Neural cell (in vitro differentiated cells): Measurements from ENCODE around the gene HSDL2. TPM values are rescaled to one million over a fixed set of nuclear protein-coding genes. Genes with fewer than 3 reads are reported as not detected.

Experiments
- H2AFZ ChIP-seq: fragments of 200-600, 300-800 bp; sonication (generic), shearing (Covaris generic); 2 replicates; pipeline ENCODE4 v1.6.0; 2014; ENCODE audit warnings: low read depth, mild to moderate bottlenecking, antibody characterized with exemption, low read length, moderate library complexity
- H3F3A ChIP-seq: fragments of 200-600 bp; shearing (Covaris generic); 2 replicates; pipeline ENCODE4 v1.6.1; 2016; ENCODE audit warnings: mild to moderate bottlenecking, moderate library complexity, mixed read lengths, antibody characterized with exemption, low read length; ENCODE audit not compliant: insufficient read depth, poor library complexity, severe bottlenecking
- H3K27ac ChIP-seq: fragments of 200-600, 300-800 bp; sonication (generic), shearing (Covaris generic); 2 replicates; pipeline ENCODE4 v1.5.1; 2014; ENCODE audit warnings: mild to moderate bottlenecking, low read length, moderate library complexity
- H3K27me3 ChIP-seq: fragments of 300-800, 200-600 bp; sonication (generic), shearing (Covaris generic); 2 replicates; pipeline ENCODE4 v1.6.0; 2014; ENCODE audit warnings: mild to moderate bottlenecking, low read depth, low read length, moderate library complexity; ENCODE audit not compliant: insufficient read depth
- H3K36me3 ChIP-seq: fragments of 300-800, 200-600 bp; sonication (generic), shearing (Covaris generic); 2 replicates; pipeline ENCODE4 v1.5.1; 2014; ENCODE audit warnings: mild to moderate bottlenecking, antibody characterized with exemption, low read length, moderate library complexity; ENCODE audit not compliant: insufficient read depth
- H3K4me2 ChIP-seq: fragments of 300-800, 200-600 bp; sonication (generic), shearing (Covaris generic); 2 replicates; pipeline ENCODE4 v1.6.0; 2014; ENCODE audit warnings: mild to moderate bottlenecking, low read length
- H3K4me3 ChIP-seq: fragments of 300-800, 200-600 bp; sonication (generic), shearing (Covaris generic); 2 replicates; pipeline ENCODE4 v1.5.1; 2014; ENCODE audit warnings: mild to moderate bottlenecking, low read length, moderate library complexity
- H3K79me2 ChIP-seq: fragments of 200-600 bp; shearing (Covaris generic); replicated peaks from 2 replicates; pipeline ENCODE4 v1.6.0; 2014; ENCODE audit warnings: mild to moderate bottlenecking, low read length, moderate library complexity; ENCODE audit not compliant: insufficient read depth
- H3K9ac ChIP-seq: fragments of 300-800, 200-600 bp; sonication (generic), shearing (Covaris generic); 2 replicates; pipeline ENCODE4 v1.6.1; 2016; ENCODE audit warnings: mild to moderate bottlenecking, low read length, mixed read lengths
- H3K9me2 ChIP-seq: fragments of 200-600 bp; shearing (Covaris generic); 2 replicates; pipeline ENCODE4 v1.6.1; 2016; ENCODE audit warnings: mild to moderate bottlenecking, low read length, mixed read lengths; ENCODE audit not compliant: insufficient read depth
- H3K9me3 ChIP-seq: fragments of 200-600, 300-800 bp; sonication (generic), shearing (Covaris generic); 2 replicates; pipeline ENCODE4 v1.6.1; 2016; ENCODE audit warnings: mild to moderate bottlenecking, mixed run types, low read length, moderate library complexity, mixed read lengths
- H4K20me1 ChIP-seq: fragments of 200-600 bp; shearing (Covaris generic); 2 replicates; pipeline ENCODE4 v1.6.1; 2016; ENCODE audit warnings: mild to moderate bottlenecking, mixed run types; ENCODE audit not compliant: insufficient read depth
- EP300 ChIP-seq: fragments of 450-650 bp; conservative IDR thresholded peaks from 2 replicates; pipeline ENCODE4 v1.6.1; 2014; ENCODE audit warnings: antibody characterized with exemption, mild to moderate bottlenecking, moderate library complexity; ENCODE audit not compliant: poor library complexity, severe bottlenecking
- EZH2 ChIP-seq: fragments of 200-600, 300-800 bp; shearing (Covaris generic), sonication (generic); IDR thresholded peaks from 2 replicates; pipeline ENCODE4 v1.6.1; 2014; ENCODE audit warnings: antibody characterized with exemption, low read length, borderline replicate concordance, mild to moderate bottlenecking; ENCODE audit not compliant: insufficient read depth, poor library complexity, severe bottlenecking
- MXI1 ChIP-seq: fragments of 450-650 bp; conservative IDR thresholded peaks from 2 replicates; pipeline ENCODE4 v1.6.1; 2014; ENCODE audit warnings: antibody characterized with exemption, mild to moderate bottlenecking; ENCODE audit not compliant: poor library complexity, severe bottlenecking
- POLR2AphosphoS5 ChIP-seq: IDR thresholded peaks from 2 replicates; pipeline ENCODE4 v1.6.1; 2012
- RAD21 ChIP-seq: fragments of 450-650 bp; conservative IDR thresholded peaks from 2 replicates; pipeline ENCODE4 v1.6.1; 2014; ENCODE audit warnings: antibody characterized with exemption, mild to moderate bottlenecking, moderate library complexity
- REST ChIP-seq: IDR thresholded peaks from 2 replicates; pipeline ENCODE4 v1.6.1; 2012; ENCODE audit warnings: borderline replicate concordance
- SMC3 ChIP-seq: fragments of 450-650 bp; conservative IDR thresholded peaks from 2 replicates; pipeline ENCODE4 v1.6.1; 2014; ENCODE audit warnings: antibody characterized with exemption, mild to moderate bottlenecking, moderate library complexity; ENCODE audit not compliant: poor library complexity
- TAF1 ChIP-seq: IDR thresholded peaks from 2 replicates; pipeline ENCODE4 v1.6.1; 2012; ENCODE audit warnings: low read depth
- polyA plus RNA-seq: library from polyadenylated mRNA; depleted of rRNA; stranded (reverse); fragments of >200 nt; gene quantifications from 2 replicates; pipeline ENCODE4 v1.2.3, GENCODE V29; 2014
- TF ChIP-seq, protein P1 (sequence below): fragments of 450-650 bp; IDR thresholded peaks from 2 replicates; pipeline ENCODE4 v1.5.1; 2014; ENCODE audit warnings: antibody characterized with exemption, mild to moderate bottlenecking, moderate library complexity; ENCODE audit not compliant: poor library complexity, severe bottlenecking

Gene HSDL2
- polyA plus RNA-seq, 1 donor from 2014 or later = 9.0 TPM

DNA sequence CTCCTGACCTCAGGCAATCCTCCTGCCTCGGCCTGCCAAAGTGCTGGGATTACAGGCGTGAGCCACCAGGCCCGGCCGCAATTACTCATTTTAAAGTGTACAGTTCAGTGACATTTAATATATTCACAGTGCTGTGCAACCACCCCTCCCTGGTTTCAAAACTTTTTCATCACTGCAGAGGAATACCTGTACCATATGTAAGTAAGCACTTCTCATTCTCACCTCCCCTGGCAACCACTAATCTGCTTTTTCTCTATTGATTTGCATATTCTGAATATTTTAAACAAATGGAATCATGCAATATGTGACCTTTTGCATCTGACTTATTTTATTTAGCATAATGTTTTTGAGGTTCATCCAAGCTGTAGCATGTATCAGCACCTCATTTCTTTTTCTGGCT is 85.4 kb downstream of the HSDL2 start:
- no peaks in the 10 kb centered on the region for H3F3A ChIP-seq
- H3K9me3 ChIP-seq = no peaks in the 10 kb centered on the region
- H2AFZ ChIP-seq = no peak overlapping the region
- H3K9ac ChIP-seq = no peak overlapping the region
- no peak overlapping the region for H3K4me2 ChIP-seq
- no peaks in the 10 kb centered on the region for H4K20me1 ChIP-seq
- no peaks in the 10 kb centered on the region for H3K9me2 ChIP-seq
- H3K4me3 ChIP-seq = no peak overlapping the region
- no peaks in the 10 kb centered on the region for H3K36me3 ChIP-seq
- H3K79me2 ChIP-seq = no peaks in the 10 kb centered on the region
- H3K27ac ChIP-seq = no peak overlapping the region
- TF ChIP-seq, protein P1, sequence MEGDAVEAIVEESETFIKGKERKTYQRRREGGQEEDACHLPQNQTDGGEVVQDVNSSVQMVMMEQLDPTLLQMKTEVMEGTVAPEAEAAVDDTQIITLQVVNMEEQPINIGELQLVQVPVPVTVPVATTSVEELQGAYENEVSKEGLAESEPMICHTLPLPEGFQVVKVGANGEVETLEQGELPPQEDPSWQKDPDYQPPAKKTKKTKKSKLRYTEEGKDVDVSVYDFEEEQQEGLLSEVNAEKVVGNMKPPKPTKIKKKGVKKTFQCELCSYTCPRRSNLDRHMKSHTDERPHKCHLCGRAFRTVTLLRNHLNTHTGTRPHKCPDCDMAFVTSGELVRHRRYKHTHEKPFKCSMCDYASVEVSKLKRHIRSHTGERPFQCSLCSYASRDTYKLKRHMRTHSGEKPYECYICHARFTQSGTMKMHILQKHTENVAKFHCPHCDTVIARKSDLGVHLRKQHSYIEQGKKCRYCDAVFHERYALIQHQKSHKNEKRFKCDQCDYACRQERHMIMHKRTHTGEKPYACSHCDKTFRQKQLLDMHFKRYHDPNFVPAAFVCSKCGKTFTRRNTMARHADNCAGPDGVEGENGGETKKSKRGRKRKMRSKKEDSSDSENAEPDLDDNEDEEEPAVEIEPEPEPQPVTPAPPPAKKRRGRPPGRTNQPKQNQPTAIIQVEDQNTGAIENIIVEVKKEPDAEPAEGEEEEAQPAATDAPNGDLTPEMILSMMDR = no peak
- no peak for TF ChIP-seq POLR2AphosphoS5
- TF ChIP-seq EP300 = no peak
- TF ChIP-seq RAD21 = no peak
- no peak for TF ChIP-seq SMC3
- no peak for TF ChIP-seq EZH2
- TF ChIP-seq MXI1 = no peak
- no peak for TF ChIP-seq TAF1
- TF ChIP-seq REST = no peak
- no peaks in the 10 kb centered on the region for H3K27me3 ChIP-seq

GRCh38 chr9:112472996-112473395 is 93.1 kb downstream of the HSDL2 start:
- Histone ChIP-seq H3K79me2 (no peaks in the 10 kb centered on the region), H3K4me3 (no peak overlapping the region), H3K9me2 (no peaks in the 10 kb centered on the region), H3K9me3 (no peaks in the 10 kb centered on the region), H2AFZ (no peak overlapping the region), H3K27me3 (no peaks in the 10 kb centered on the region), H3K36me3 (no peaks in the 10 kb centered on the region), H3F3A (no peaks in the 10 kb centered on the region), H3K27ac (no peak overlapping the region), H4K20me1 (no peaks in the 10 kb centered on the region), H3K4me2 (no peak overlapping the region), H3K9ac (no peak overlapping the region)
- TF ChIP-seq MXI1 (no peak), EZH2 (no peak), REST (no peak), TAF1 (no peak), POLR2AphosphoS5 (no peak), EP300 (no peak), SMC3 (no peak), RAD21 (no peak)
- TF ChIP-seq, protein P1 = no peak
